Adipocyte (in vitro differentiated cells): ENCODE results near the gene KRTAP2-4.
"Not testable (repeated sequence)": the region's sequence is repeated elsewhere in the genome, so short reads cannot be mapped to it uniquely, and the experiment has no call there.

Experiments
- DNase-seq: peaks from one replicate; pipeline ENCODE4 v3.0.0-alpha.2; 2015; ENCODE audit warnings: low read depth
- H3K27me3 ChIP-seq: replicated peaks from 2 replicates; pipeline ENCODE4 v1.7.0; 2013; ENCODE audit warnings: mild to moderate bottlenecking, low read length, moderate library complexity; ENCODE audit not compliant: control insufficient read depth, insufficient read depth
- H3K36me3 ChIP-seq: 2 replicates; pipeline ENCODE4 v1.7.0; 2013; ENCODE audit warnings: low read length, mild to moderate bottlenecking, moderate library complexity; ENCODE audit not compliant: control insufficient read depth, insufficient read depth, severe bottlenecking
- H3K4me1 ChIP-seq: 2 replicates; pipeline ENCODE4 v1.7.0; 2013; ENCODE audit warnings: mild to moderate bottlenecking, low read length, moderate library complexity; ENCODE audit not compliant: control insufficient read depth, insufficient read depth
- H3K4me3 ChIP-seq: 2 replicates; pipeline ENCODE4 v1.7.0; 2013; ENCODE audit warnings: mild to moderate bottlenecking, low read length, moderate library complexity
- H3K9ac ChIP-seq: 2 replicates; pipeline ENCODE4 v1.7.0; 2013; ENCODE audit warnings: mild to moderate bottlenecking, low read length, moderate library complexity
- H3K9me3 ChIP-seq: 2 replicates; pipeline ENCODE4 v1.7.0; 2013; ENCODE audit warnings: mild to moderate bottlenecking, low read length, moderate library complexity; ENCODE audit not compliant: control insufficient read depth

Gene KRTAP2-4

GRCh38 chr17:41098481-41098880 is 32.8 kb upstream of the KRTAP2-4 start:
- peak; percentile 48 for DNase-seq
- Histone ChIP-seq H3K9ac (no peak overlapping the region), H3K36me3 (no peaks in the 10 kb centered on the region), H3K4me3 (no peak overlapping the region), H3K27me3 (no peaks in the 10 kb centered on the region), H3K4me1 (no peaks in the 10 kb centered on the region), H3K9me3 (no peaks in the 10 kb centered on the region)

- Histone ChIP-seq H3K4me3 (no peak within 1 kb of the TSS), H3K4me1 (no peaks in the 10 kb centered on the region), H3K9ac (no peak within 1 kb of the TSS), H3K27me3 (no peaks in the 10 kb centered on the region), H3K9me3 (no peaks in the 10 kb centered on the region), H3K36me3 (no peaks in the 10 kb centered on the region)
- no peak for DNase-seq
Measured at GRCh38 chr17:41098042-41098441, 32.4 kb upstream of the KRTAP2-4 start, which contains the start of gene KRTAP4-8. Gene KRTAP4-8, minus strand, starts transcription at chr17:41098142. Its CDS starts 58 bp downstream, at chr17:41098084.

GRCh38 chr17:41096055-41096454 is 30.4 kb upstream of the KRTAP2-4 start:
- Histone ChIP-seq H3K27me3 (no peaks in the 10 kb centered on the region), H3K9ac (no peak overlapping the region), H3K4me1 (no peaks in the 10 kb centered on the region), H3K4me3 (no peak overlapping the region), H3K9me3 (no peaks in the 10 kb centered on the region), H3K36me3 (no peaks in the 10 kb centered on the region)
- DNase-seq, result no peak

GRCh38 chr17:41088760-41089352 is 23.2 kb upstream of the KRTAP2-4 start:
- not testable (repeated sequence) for H3K36me3 ChIP-seq, H3K27me3 ChIP-seq, H3K4me1 ChIP-seq, H3K9me3 ChIP-seq, DNase-seq, H3K9ac ChIP-seq, H3K4me3 ChIP-seq

- not testable (repeated sequence) for H3K4me3 ChIP-seq, H3K4me1 ChIP-seq, H3K9me3 ChIP-seq, DNase-seq, H3K36me3 ChIP-seq, H3K27me3 ChIP-seq, H3K9ac ChIP-seq
Measured at GRCh38 chr17:41084100-41084856, 18.6 kb upstream of the KRTAP2-4 start, which contains the start of gene KRTAP4-7. Gene KRTAP4-7, plus strand, starts transcription at chr17:41084150. Its CDS starts 57 bp downstream, at chr17:41084207.

GRCh38 chr17:41083427-41083826 is 17.7 kb upstream of the KRTAP2-4 start:
- not testable (repeated sequence) for H3K27me3 ChIP-seq, H3K36me3 ChIP-seq, H3K4me3 ChIP-seq, H3K9ac ChIP-seq, DNase-seq, H3K4me1 ChIP-seq, H3K9me3 ChIP-seq

GRCh38 chr17:41082626-41083025 is 16.9 kb upstream of the KRTAP2-4 start:
- Histone ChIP-seq H3K36me3 (no peaks in the 10 kb centered on the region), H3K9ac (no peak overlapping the region), H3K4me1 (no peaks in the 10 kb centered on the region), H3K4me3 (no peak overlapping the region), H3K27me3 (no peaks in the 10 kb centered on the region), H3K9me3 (no peaks in the 10 kb centered on the region)
- DNase-seq, result peak; percentile 44

GRCh38 chr17:41076788-41077187 is 11.1 kb upstream of the KRTAP2-4 start:
- no peak overlapping the region for H3K9ac ChIP-seq
- no peaks in the 10 kb centered on the region for H3K4me1 ChIP-seq

GRCh38 chr17:41073676-41074075 is 8.0 kb upstream of the KRTAP2-4 start:
- H3K36me3 ChIP-seq, result no peaks in the 10 kb centered on the region
- H3K4me3 ChIP-seq, result no peak overlapping the region
- no peak overlapping the region for H3K9ac ChIP-seq
- DNase-seq, result no peak
- no peaks in the 10 kb centered on the region for H3K4me1 ChIP-seq
- H3K27me3 ChIP-seq, result no peaks in the 10 kb centered on the region
- H3K9me3 ChIP-seq, result no peaks in the 10 kb centered on the region

More at GRCh38 chr17:41076788-41077187, 11.1 kb upstream of the KRTAP2-4 start:
- Histone ChIP-seq H3K36me3 (no peaks in the 10 kb centered on the region), H3K4me3 (no peak overlapping the region), H3K9me3 (no peaks in the 10 kb centered on the region), H3K27me3 (no peaks in the 10 kb centered on the region)
- no peak for DNase-seq

GRCh38 chr17:41071606-41072360 is 6.1 kb upstream of the KRTAP2-4 start:
- Histone ChIP-seq H3K9ac (no peak overlapping the region), H3K9me3 (no peaks in the 10 kb centered on the region), H3K4me1 (no peaks in the 10 kb centered on the region), H3K27me3 (no peaks in the 10 kb centered on the region), H3K36me3 (no peaks in the 10 kb centered on the region), H3K4me3 (no peak overlapping the region)
- DNase-seq, result no peak

- no peaks in the 10 kb centered on the region for H3K4me1 ChIP-seq
- no peaks in the 10 kb centered on the region for H3K9me3 ChIP-seq
- no peaks in the 10 kb centered on the region for H3K36me3 ChIP-seq
- no peak for DNase-seq
- no peak overlapping the region for H3K9ac ChIP-seq
- H3K4me3 ChIP-seq, result no peak overlapping the region
- no peaks in the 10 kb centered on the region for H3K27me3 ChIP-seq
Measured at GRCh38 chr17:41069031-41069430, 3.4 kb upstream of the KRTAP2-4 start.
